Left lung (tissue), 10 donors: ENCODE data around the gene HMGCS2. TPM values are rescaled to one million over a fixed set of nuclear protein-coding genes. Genes with fewer than 3 reads are reported as not detected.

Experiments
- ATAC-seq: fragments of 200-7000 bp; cut with Tn5 transposase; one replicate; pipeline ENCODE4 v1.9.1; 2020; ENCODE audit warnings: moderate library complexity
- DNase-seq, 4 donors: peaks; one replicate each; pipeline ENCODE4 v3.0.0-alpha.2; 2013 to 2020
- H3K27ac ChIP-seq, 2 donors: fragments of 200-600 bp; sonication (generic) in 1 of 2; one replicate each; pipeline versions ENCODE4 v1.5.0 to v1.8.0; 2020 to 2021
- H3K27me3 ChIP-seq, 2 donors: fragments of 200-600 bp; sonication (generic) in 1 of 2; one replicate each; pipeline versions ENCODE4 v1.5.0 to v1.8.0; 2020 to 2021
- H3K36me3 ChIP-seq, 2 donors: fragments of 200-600 bp; sonication (generic) in 1 of 2; one replicate each; pipeline versions ENCODE4 v1.5.0 to v1.8.0; 2020 to 2021
- H3K4me1 ChIP-seq, 2 donors: fragments of 200-600 bp; one replicate each; pipeline ENCODE4 v1.8.0; 2021
- H3K4me3 ChIP-seq, 2 donors: fragments of 200-600 bp; sonication (generic) in 1 of 2; one replicate each; pipeline versions ENCODE4 v1.5.0 to v1.8.0; 2020 to 2021; ENCODE audit warnings: mild to moderate bottlenecking in 1 of 2
- H3K9me3 ChIP-seq, 2 donors: fragments of 200-600 bp; sonication (generic) in 1 of 2; one replicate each; pipeline versions ENCODE4 v1.5.0 to v1.8.0; 2020 to 2021
- CTCF ChIP-seq, 2 donors: fragments of 200-600 bp; sonication (generic) in 1 of 2; IDR thresholded peaks; one replicate each; pipeline versions ENCODE4 v1.5.0 to v1.8.0; 2021; ENCODE audit warnings: antibody characterized with exemption in 2 of 2
- intact Hi-C, 2 donors: fragments of 100-400 bp; cut with DNase I; formaldehyde crosslinking; loops; one replicate each; pipeline versions ENCODE4 v1.11.2 to v1.14.2; 2022
- polyA plus RNA-seq, 6 donors: library from polyadenylated mRNA; unstranded; fragments of 120-200 nt; gene quantifications; one replicate each; pipeline ENCODE4 v1.2.1, GENCODE V29; 2013; ENCODE audit not compliant: insufficient read length in 6 of 6
- total RNA-seq, 2 donors: library from RNA; stranded (reverse); fragmentation: NEBNext Ultra II Directional; extraction: Animal tissue kit (Norgen Biotek cat#: 25700); gene quantifications; one replicate each; pipeline ENCODE4 v1.2.1, GENCODE V29; 2021
- donor health status: DM: no; HTN: yes; CAD: no.
- donor health status: DM: no; HTN: no; CAD: no.

Gene HMGCS2
- total and polyA plus RNA-seq, 8 donors: 0.26 to 1.2 (median 0.58) TPM; not detected in 1

GRCh38 chr1:119771770-119772169, 3.1 kb upstream of the HMGCS2 start:
- DNase-seq: peak in 1 of 4 donors; percentile 46
- Histone ChIP-seq H3K27me3 (no peaks in the 10 kb centered on the region), H3K4me3 (no peak overlapping the region), H3K9me3 (no peaks in the 10 kb centered on the region), H3K4me1 (peaks cover 0 to 6% of the 10 kb centered on the region in 2 donors), H3K27ac (no peak overlapping the region), H3K36me3 (no peaks in the 10 kb centered on the region)
- TF ChIP-seq CTCF (IDR thresholded peaks at IDR 0.05): no peak
- peak; percentile 77 for ATAC-seq
- intact Hi-C loops: no loop called here

GRCh38 chr1:119771016-119771415, 2.3 kb upstream of the HMGCS2 start:
- H3K27ac ChIP-seq: no peak overlapping the region
- no peaks in the 10 kb centered on the region for H3K9me3 ChIP-seq
- intact Hi-C loops: no loop called here
- peaks cover 0 to 6% of the 10 kb centered on the region in 2 donors for H3K4me1 ChIP-seq
- H3K27me3 ChIP-seq: no peaks in the 10 kb centered on the region
- ATAC-seq (no peak), DNase-seq (peak in 1 of 4 donors; percentile 49)
- H3K36me3 ChIP-seq: no peaks in the 10 kb centered on the region
- H3K4me3 ChIP-seq: no peak overlapping the region
- TF ChIP-seq CTCF (IDR thresholded peaks at IDR 0.05): no peak

DNA sequence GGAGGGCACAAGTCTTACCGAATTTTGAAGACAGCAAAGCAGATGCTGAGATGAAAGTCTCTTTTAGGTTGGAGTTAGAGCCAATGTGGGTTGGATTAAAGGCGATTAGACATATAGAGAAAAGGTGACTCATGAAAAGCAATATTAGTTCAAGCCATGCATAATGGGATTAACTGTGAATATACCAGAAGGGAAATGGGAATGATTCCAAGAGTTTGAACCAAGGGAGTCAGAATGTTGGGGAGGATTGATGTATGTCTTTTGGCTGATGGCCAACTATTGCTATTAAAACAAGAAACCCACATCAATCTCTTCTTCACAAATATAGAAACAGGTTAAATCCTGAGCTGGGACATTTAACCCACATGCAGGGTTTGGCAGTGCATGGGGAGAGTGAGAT, 1.2 kb downstream of the HMGCS2 start:
- H3K4me3 ChIP-seq: no peak overlapping the region
- H3K9me3 ChIP-seq: peaks cover 0 to 5% of the 10 kb centered on the region in 2 donors
- no peaks in the 10 kb centered on the region for H3K27me3 ChIP-seq
- DNase-seq (no peak), ATAC-seq (no peak)
- H3K36me3 ChIP-seq: no peaks in the 10 kb centered on the region
- no peaks in the 10 kb centered on the region for H3K4me1 ChIP-seq
- intact Hi-C loops: no loop called here
- TF ChIP-seq CTCF (IDR thresholded peaks at IDR 0.05): no peak
- no peak overlapping the region for H3K27ac ChIP-seq

DNA sequence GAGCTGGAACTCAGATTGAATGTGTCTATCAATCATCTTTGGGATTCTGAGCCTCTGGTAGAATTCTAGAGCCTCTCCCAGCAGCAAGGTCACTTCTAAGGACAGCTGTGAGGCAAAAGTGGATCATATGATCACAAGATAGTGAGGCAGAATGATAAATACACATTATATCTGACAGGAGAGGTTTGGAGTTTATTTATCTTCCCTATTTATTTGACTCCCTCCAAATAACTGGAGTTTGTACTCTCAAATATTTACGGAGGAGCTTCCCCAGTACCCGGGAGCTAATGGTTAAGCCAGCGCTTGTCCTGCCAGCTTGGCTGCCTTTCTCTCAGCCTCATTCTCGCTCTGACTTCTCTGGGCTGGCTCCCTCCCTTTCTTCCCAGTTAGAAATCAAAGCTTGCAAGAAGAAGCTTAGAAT, 2.3 kb downstream of the HMGCS2 start:
- H3K36me3 ChIP-seq: no peaks in the 10 kb centered on the region
- intact Hi-C loops: no loop called here
- DNase-seq (no peak), ATAC-seq (peak; percentile 33)
- H3K4me3 ChIP-seq: no peak overlapping the region
- H3K9me3 ChIP-seq: peaks cover 0 to 5% of the 10 kb centered on the region in 2 donors
- H3K27me3 ChIP-seq: no peaks in the 10 kb centered on the region
- no peaks in the 10 kb centered on the region for H3K4me1 ChIP-seq
- no peak overlapping the region for H3K27ac ChIP-seq
- no peak for TF ChIP-seq CTCF (IDR thresholded peaks at IDR 0.05)

DNA sequence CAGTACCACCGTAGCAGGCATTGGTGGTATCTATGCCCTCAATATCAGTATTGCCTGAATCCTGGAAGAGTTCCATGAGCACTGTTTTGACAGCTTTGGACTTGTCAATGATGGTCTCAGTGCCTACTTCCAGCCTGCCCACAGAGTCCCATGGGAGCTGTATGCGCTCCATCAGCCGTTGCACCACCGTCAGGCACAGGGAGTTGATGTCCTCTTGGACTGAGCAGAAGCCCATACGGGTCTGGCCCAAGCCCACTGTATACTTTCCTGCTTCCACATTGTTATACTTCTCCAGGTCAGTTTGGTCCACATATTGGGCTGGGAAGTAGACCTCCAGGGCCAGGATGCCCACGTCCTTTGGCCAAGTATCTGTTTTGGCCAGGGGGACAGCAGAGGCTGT, 4.5 kb downstream of the HMGCS2 start:
- no peak overlapping the region for H3K27ac ChIP-seq
- ATAC-seq (no peak), DNase-seq (no peak)
- no peak overlapping the region for H3K4me3 ChIP-seq
- H3K4me1 ChIP-seq: no peaks in the 10 kb centered on the region
- H3K36me3 ChIP-seq: no peaks in the 10 kb centered on the region
- H3K27me3 ChIP-seq: no peaks in the 10 kb centered on the region
- intact Hi-C loops: no loop called here
- peaks cover 0 to 5% of the 10 kb centered on the region in 2 donors for H3K9me3 ChIP-seq
- no peak for TF ChIP-seq CTCF (IDR thresholded peaks at IDR 0.05)
